GM10266 (cell line): ENCODE measurements around the gene AQP3.
"Not testable (repeated sequence)": the region's sequence is repeated elsewhere in the genome, so short reads cannot be mapped to it uniquely, and the experiment has no call there.

ENCODE experiments used
- DNase-seq: peaks from one replicate; pipeline ENCODE4 v3.0.0; 2012; ENCODE audit errors: extremely low spot score
- CTCF ChIP-seq: IDR thresholded peaks from 2 replicates; pipeline ENCODE4 v1.5.1; 2012; ENCODE audit warnings: mild to moderate bottlenecking, low read depth; ENCODE audit not compliant: control insufficient read depth, insufficient read depth; ENCODE audit errors: missing control alignments

The AQP3 gene

GRCh38 chr9:33446946-33447798 is at the start of gene AQP3:
Gene AQP3, minus strand, starts transcription at chr9:33447593. Its CDS starts 63 bp downstream, at chr9:33447530.
- DNase-seq: peak; percentile 62
- TF ChIP-seq CTCF: peak; percentile 29

DNA sequence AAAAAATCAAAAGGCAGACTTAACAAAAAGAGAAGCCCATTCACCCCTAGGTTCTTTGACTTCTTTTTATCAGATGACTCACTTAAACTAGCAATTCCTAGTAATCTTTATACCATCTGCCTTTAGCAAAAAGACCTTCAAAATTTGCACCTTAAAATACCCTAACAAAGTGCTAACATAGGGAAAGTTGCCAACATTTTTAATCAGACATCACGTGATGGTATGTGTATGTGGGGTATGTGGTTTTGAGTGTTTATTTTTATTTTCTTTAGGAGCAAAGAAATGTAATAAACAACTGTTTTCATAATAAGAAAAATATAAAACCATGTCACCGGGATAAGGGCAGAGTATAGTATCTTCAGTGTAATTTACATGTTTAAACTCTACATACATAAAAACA is 46.4 kb upstream of the AQP3 start:
- not testable (repeated sequence) for DNase-seq

DNA sequence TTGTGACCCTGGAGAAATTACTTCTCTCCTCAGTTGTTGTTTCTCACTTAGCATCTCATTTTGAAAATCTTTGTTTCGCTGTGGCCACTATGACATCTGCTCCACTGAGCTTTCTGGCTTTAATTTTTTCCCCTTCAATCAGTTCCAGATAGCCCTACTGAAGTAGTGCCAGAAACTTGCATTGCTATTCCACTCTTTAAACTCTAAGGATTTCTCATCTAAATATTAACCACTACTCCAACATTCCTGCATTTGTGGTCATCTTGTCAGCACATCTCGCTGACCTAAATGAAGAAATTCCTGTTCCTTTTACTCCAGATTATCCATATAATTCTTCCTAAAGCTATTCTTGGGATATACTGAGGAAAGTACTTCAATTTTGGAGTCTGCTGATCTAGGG is 41.7 kb upstream of the AQP3 start:
- no peak for TF ChIP-seq CTCF
- no peak for DNase-seq

- DNase-seq: not testable (repeated sequence)
These were observed 37.9 kb upstream of the AQP3 start for GRCh38 chr9:33485312-33485711.

DNA sequence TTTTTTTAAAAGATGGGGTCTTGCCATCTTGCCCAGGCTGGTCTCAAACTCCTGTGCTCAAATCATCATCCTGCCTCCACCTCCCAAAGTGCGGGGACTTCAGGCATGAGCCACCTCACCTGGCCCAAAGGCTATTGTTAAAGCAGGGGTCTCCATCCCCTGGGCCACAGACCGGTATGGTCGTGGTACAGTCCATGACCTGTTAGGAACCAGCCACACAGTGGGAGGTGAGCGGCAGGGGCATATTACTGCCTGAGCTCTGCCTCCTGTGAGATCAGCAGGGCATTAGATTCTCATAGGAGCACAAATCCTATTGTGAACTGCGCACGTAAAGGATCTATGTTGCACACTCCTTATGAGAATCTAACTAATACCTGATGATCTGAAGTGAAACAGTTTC is 33.6 kb upstream of the AQP3 start:
- no peak for DNase-seq
- no peak for TF ChIP-seq CTCF

DNA sequence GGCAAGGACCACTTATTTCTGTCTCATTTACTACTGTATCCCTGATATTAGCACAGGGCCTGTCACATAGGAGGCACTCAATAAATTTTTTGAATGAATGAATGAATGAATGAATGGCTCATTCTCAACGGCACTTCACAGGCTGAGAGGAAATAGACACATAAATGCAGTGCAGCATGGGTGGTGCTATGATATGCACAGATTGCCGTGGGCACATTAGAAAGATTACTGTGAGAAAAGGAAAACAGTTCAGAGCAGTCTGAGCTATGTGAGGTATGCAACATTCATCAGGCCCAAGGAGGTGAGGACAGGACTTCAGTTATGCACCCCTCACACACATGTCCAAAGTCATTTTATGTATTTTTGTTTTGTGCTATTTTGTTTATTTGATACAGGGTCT is 32.7 kb upstream of the AQP3 start:
- no peak for DNase-seq
- no peak for TF ChIP-seq CTCF

DNA sequence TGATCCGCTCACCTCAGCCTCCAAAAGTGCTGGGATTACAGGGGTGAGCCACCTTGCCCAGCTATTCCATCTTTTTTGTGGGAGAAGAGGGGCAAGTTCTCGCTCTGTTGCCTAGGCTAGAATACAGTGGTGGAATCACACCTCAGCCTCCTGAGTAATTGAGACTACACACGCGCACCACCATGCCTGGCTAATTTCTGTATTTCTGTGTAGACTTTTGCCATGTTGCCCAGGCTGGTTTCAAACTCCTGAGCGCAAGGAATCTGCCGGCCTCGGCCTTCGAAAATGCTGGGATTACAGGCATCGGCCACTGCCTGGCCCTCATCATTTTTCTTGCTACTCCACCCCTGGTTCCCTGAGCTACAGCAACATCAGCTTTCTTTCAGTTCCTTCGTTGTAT is 29.1 kb upstream of the AQP3 start:
- DNase-seq: no peak
- no peak for TF ChIP-seq CTCF

DNA sequence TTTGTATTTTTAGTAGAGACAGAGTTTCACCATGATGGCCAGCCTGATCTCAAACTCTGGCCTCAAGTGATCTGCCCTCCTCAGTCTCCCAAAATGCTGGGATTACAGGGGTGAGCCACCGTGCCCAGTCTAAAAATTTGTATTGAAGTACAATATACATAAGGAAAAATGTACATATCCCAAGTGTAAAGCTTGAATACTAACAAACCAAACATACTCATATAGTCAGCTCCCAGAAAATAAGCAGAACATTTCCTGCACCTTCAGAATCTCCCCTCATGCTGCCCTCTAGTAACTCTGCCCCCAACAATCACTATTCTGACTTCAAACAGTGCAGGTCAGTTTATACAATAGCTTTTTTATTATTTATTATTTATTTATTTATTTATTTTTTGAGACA is 28.0 kb upstream of the AQP3 start:
- DNase-seq: no peak
- TF ChIP-seq CTCF: no peak
